ENCODE data around the gene SEMA6B.
"Not testable (repeated sequence)": the region's sequence is repeated elsewhere in the genome, so short reads cannot be mapped to it uniquely, and the experiment has no call there.

Gene SEMA6B

GRCh38 chr19:4571305-4571917, 11.9 kb upstream of the SEMA6B start:
- DNase-seq (ENCODE audit: low read depth): no peak

- DNase-seq (ENCODE audit: low read depth): no peak
Measured at GRCh38 chr19:4570916-4571304, 11.4 kb upstream of the SEMA6B start.

- DNase-seq (ENCODE audit: low read depth): no peak
Measured at GRCh38 chr19:4570402-4570801, 10.9 kb upstream of the SEMA6B start.

GRCh38 chr19:4568886-4569285, 9.4 kb upstream of the SEMA6B start:
- no peak for DNase-seq (ENCODE audit: low read depth)

DNA sequence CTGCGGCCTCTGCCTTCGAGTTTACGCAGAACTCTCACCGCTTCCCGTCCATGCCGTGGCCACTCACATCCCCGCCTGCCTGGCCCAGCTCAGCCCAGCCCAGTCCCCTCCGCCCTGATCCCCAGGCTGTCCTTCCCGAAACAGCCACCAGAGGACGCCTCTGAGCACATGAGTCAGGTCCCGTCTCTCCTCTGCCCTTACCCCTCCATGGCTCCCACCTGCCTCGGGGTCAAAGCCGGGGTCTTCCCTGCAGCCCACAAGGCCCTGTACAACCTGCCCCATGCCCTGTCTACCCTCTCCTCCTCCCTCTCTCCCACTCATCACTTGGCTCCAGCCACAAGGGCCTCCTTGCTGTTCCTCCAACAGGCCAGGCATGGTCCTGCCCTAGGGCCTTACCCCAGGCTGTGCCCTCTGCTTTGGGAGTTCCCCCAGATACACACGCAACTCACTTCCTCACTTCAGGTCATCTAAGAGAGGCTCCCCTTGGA, 8.1 kb upstream of the SEMA6B start:
- DNase-seq (ENCODE audit: low read depth): peak; percentile 50

DNA sequence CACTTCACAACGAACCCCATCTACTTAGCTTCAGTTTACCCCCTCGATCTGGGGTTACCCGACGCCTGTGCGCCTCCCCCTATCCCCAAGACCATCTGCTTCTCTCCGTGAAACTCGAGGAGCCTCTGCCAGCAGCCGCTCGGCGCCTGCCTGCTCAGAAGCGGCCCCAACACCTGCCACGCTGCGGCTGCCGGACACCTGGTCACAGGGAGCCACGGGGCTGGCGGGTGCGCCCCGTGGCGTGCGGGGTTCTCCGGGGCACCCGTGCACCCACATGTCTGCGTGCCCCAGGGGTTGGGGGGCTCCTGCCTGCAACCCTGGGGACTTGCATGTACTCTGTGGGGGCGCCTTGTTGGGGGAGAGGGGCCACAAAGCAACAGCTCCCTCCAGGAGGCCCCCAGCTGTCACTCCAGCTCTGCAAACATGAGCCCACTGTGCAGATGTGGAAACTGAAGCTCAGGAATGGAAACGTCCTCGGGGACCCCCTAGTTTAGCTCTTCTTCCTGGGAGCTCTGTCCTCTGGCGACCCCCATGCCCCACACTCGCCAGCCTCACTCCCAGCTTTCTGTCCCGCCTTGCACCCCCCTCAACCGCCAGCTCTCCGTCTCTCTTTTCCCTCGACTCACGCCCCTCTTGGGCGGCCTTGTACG, 7.0 kb upstream of the SEMA6B start:
- no peak for DNase-seq (ENCODE audit: low read depth)

- DNase-seq (ENCODE audit: low read depth): not testable (repeated sequence)
Measured at GRCh38 chr19:4563562-4563961, 4.1 kb upstream of the SEMA6B start.

DNA sequence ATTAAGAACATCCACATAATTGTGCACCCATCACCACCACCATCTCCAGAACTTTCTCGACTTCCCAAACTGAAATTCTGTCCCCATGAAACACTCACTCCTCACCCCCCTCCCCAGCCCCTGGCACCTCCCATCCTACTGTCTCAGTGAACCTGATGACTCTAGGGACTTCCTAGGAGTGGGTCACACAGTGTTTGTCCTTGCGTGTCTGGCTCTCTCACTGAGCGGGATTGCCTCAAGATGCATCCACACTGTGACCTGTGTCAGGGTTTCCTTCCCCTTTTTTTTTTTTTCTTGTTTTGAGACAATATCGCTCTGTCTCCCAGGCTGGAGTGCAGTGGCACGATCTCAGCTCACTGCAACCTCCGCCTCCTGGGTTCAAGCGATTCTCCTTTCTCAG, 2.6 kb upstream of the SEMA6B start:
- DNase-seq (ENCODE audit: low read depth): not testable (repeated sequence)

GRCh38 chr19:4557971-4558941, 1.2 kb downstream of the SEMA6B start:
- DNase-seq (ENCODE audit: low read depth): peak; percentile 18

DNA sequence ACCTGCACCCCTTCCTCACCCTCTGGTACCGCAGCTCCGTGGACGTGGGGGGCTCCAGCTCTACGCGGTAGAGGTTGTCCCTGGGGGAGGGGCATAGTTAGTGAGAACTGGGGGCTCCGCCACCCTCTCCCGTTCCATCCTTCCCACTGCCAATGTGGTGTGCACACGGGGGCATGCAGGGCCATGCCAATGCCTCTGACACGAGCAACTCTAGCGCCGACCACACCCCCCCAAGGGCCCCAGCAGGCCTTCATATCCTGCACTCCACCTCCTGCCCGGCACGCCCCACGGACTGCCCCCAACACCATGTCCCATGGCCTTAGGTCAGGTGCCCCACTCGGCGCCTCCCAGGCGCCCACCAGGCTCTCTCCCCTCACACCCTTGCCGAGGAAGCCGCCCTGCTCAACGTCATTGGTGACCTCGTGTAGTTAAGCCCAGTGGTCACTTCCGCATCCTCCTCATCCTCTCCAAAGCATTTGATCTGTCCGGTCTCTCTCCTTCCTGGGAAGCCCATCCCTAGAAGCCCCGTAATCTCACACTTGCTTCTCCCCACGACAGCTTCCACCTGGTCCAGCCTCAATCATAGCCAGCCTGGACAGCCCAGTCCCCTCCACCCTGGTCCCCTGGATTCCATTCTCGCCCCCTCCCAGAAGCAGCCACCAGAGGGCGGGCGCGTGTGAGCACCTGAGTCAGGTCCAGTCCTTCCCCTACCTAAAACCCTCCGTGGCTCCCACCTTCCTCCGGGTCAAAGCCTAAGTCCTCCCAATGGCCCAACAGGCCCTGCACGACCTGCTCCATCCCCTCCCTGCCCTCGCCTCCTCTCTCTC, 2.1 kb downstream of the SEMA6B start:
- DNase-seq (ENCODE audit: low read depth): no peak

- DNase-seq (ENCODE audit: low read depth): peak; percentile 33
Measured at GRCh38 chr19:4556597-4557127, 2.8 kb downstream of the SEMA6B start.

- no peak for DNase-seq (ENCODE audit: low read depth)
Measured at GRCh38 chr19:4555657-4556561, 3.6 kb downstream of the SEMA6B start.

DNA sequence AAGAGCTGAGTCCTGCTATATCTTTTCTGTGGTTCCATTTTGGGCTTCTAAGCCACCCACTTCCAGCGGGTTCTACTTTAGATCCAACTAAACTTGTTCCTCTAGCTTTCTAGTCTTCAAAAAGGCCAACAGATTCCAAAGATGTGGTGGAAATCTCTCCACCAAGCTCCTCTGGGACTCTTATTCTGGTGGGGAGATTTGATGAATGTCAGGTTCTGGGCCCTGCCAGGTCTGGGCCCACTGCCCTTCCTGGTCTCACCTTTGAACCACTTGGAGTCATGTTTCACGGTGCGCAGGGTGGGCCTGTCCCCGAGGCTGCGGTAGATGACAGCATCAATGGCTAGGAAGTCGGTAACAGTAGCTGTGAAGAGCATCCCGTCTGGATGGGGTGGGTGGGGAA, 4.8 kb downstream of the SEMA6B start:
- no peak for DNase-seq (ENCODE audit: low read depth)

- DNase-seq (ENCODE audit: low read depth): no peak
Measured at GRCh38 chr19:4553775-4554174, 5.7 kb downstream of the SEMA6B start.

GRCh38 chr19:4553092-4553695, 6.3 kb downstream of the SEMA6B start:
- no peak for DNase-seq (ENCODE audit: low read depth)

DNA sequence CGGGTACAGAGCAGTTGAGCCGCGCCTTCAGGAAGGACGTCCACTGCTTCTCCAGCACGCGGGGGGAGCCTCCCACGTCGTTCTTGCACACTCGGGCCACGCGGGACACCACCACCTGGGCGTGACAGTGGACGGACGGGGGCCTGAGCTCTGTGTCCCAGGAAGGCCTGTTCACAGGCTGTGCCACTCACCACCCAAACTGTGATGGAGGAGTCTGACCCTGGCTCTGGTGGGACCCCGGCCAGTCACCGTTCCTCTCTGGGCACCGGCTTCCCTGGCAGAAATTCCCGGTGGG, 7.0 kb downstream of the SEMA6B start:
- no peak for DNase-seq (ENCODE audit: low read depth)

- no peak for DNase-seq (ENCODE audit: low read depth)
Measured at GRCh38 chr19:4550479-4551050, 8.9 kb downstream of the SEMA6B start.

- DNase-seq (ENCODE audit: low read depth): no peak
Measured at GRCh38 chr19:4550018-4550417, 9.5 kb downstream of the SEMA6B start.

DNA sequence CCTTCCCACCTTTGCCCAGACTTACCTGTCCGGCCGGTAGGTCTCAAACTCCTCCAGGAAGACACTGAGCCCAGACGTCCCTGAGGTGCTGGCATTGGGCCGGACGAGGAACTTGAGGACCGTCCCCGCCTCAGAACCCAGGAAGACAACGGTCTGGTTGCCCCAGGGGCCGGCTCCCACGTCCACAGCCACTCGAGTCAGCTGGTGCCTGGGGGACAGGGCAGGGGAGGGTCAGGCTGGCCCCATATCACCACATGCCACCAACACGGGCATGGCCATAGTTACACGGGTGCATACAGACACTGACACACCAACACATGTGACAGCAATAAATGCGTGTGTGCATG, 11.3 kb downstream of the SEMA6B start:
- no peak for DNase-seq (ENCODE audit: low read depth)
